SK-N-SH (cell line): ENCODE data around the gene NEAT1. TPM values are rescaled to one million over a fixed set of nuclear protein-coding genes. Genes with fewer than 3 reads are reported as not detected.

ENCODE experiments used
- CTCF ChIA-PET: fragments of 300-600, 350-600 bp; formaldehyde crosslinking; extraction: SDS; loops from one replicate; lab custom pipeline; 2021; lab: Yijun Ruan, JAX
- POLR2A ChIA-PET: fragments of 350-600 bp; sonication (Branson Sonifier 250); formaldehyde crosslinking; extraction: SDS; loops from one replicate; lab custom pipeline; 2020; ENCODE audit warnings: antibody characterized with exemption, inconsistent platforms; lab: Yijun Ruan, JAX
- DNase-seq: peaks from one replicate; pipeline ENCODE4 v3.0.0; 2012
- H2AFZ ChIP-seq: fragments of 200-600 bp; sonication (generic); 2 replicates; pipeline ENCODE4 v1.8.1; 2016; ENCODE audit warnings: antibody characterized with exemption, mild to moderate bottlenecking, low read depth
- H3F3A ChIP-seq: fragments of 200-600 bp; sonication (generic); replicated peaks from 2 replicates; pipeline ENCODE3; 2016; ENCODE audit warnings: antibody characterized with exemption, mild to moderate bottlenecking; ENCODE audit not compliant: insufficient read depth
- H3K27ac ChIP-seq, 2 experiments: fragments of 200-500 bp in 1 of 2; fragments of 200-600 bp in 1 of 2; sonication (Bioruptor generic) in 1 of 2; sonication (generic), shearing (Covaris generic) in 1 of 2; 2 replicates each; pipeline versions ENCODE4 v1.5.1 to v1.6.1; 2014 to 2016; ENCODE audit warnings: low read depth in 2 of 2, inconsistent platforms in 1 of 2, low read length in 1 of 2, mild to moderate bottlenecking in 1 of 2, mixed read lengths in 1 of 2
- H3K27me3 ChIP-seq: fragments of 200-600 bp; sonication (generic), shearing (Covaris generic); 2 replicates; pipeline ENCODE4 v1.6.1; 2016; ENCODE audit warnings: mixed run types; ENCODE audit not compliant: insufficient read depth
- H3K36me3 ChIP-seq, 2 experiments: fragments of 200-500 bp in 1 of 2; fragments of 200-600 bp in 1 of 2; sonication (Bioruptor generic) in 1 of 2; sonication (generic) in 1 of 2; replicated peaks in 1 of 2; 2 replicates each; pipeline versions ENCODE3 to v1.5.1; 2014 to 2016; ENCODE audit warnings: low read length in 1 of 2, mild to moderate bottlenecking in 1 of 2; ENCODE audit not compliant: insufficient read depth in 2 of 2, control insufficient read depth in 1 of 2
- H3K4me1 ChIP-seq, 2 experiments: fragments of 200-500 bp in 1 of 2; fragments of 200-600 bp in 1 of 2; sonication (Bioruptor generic) in 1 of 2; sonication (generic), shearing (Covaris generic) in 1 of 2; 2 replicates each; pipeline versions ENCODE4 v1.5.1 to v1.6.1; 2014 to 2016; ENCODE audit warnings: low read depth in 1 of 2, low read length in 1 of 2, mixed run types in 1 of 2; ENCODE audit not compliant: insufficient read depth in 2 of 2, control insufficient read depth in 1 of 2
- H3K4me2 ChIP-seq: fragments of 200-600 bp; sonication (generic), shearing (Covaris generic); 2 replicates; pipeline ENCODE4 v1.6.1; 2017; ENCODE audit warnings: mixed run types
- H3K4me3 ChIP-seq, 2 experiments: fragments of 200-500 bp in 1 of 2; fragments of 200-600 bp in 1 of 2; sonication (Bioruptor generic) in 1 of 2; sonication (generic), shearing (Covaris generic) in 1 of 2; 2 replicates each; pipeline versions ENCODE4 v1.5.1 to v1.8.1; 2014 to 2016; ENCODE audit warnings: low read depth in 2 of 2, inconsistent platforms in 1 of 2, low read length in 1 of 2, mild to moderate bottlenecking in 1 of 2, mixed read lengths in 1 of 2, moderate library complexity in 1 of 2
- H3K79me2 ChIP-seq: fragments of 200-600 bp; sonication (generic); 2 replicates; pipeline ENCODE4 v1.8.1; 2017; ENCODE audit warnings: mild to moderate bottlenecking; ENCODE audit not compliant: insufficient read depth
- H3K9ac ChIP-seq: fragments of 200-600 bp; sonication (generic); 2 replicates; pipeline ENCODE4 v1.6.1; 2017; ENCODE audit warnings: mixed run types
- H3K9me2 ChIP-seq: fragments of 200-600 bp; sonication (generic); 2 replicates; pipeline ENCODE4 v1.6.1; 2017; ENCODE audit warnings: mixed run types
- H3K9me3 ChIP-seq: fragments of 200-600 bp; sonication (generic); 2 replicates; pipeline ENCODE4 v1.6.1; 2017; ENCODE audit warnings: mixed run types, mild to moderate bottlenecking, moderate library complexity
- H4K20me1 ChIP-seq: fragments of 200-600 bp; sonication (generic); 2 replicates; pipeline ENCODE4 v1.6.1; 2017; ENCODE audit warnings: mild to moderate bottlenecking, mixed run types; ENCODE audit not compliant: insufficient read depth
- CHD2 ChIP-seq: fragments of 150-350 bp; IDR thresholded peaks from 2 replicates; pipeline ENCODE4 v1.6.1; 2018; ENCODE audit warnings: low read length; ENCODE audit not compliant: partially characterized antibody
- CTCF ChIP-seq: fragments of 200-600 bp; sonication (generic); IDR thresholded peaks from 2 replicates; pipeline ENCODE4 v1.6.1; 2017; ENCODE audit warnings: antibody characterized with exemption, mild to moderate bottlenecking, moderate library complexity
- ELF1 ChIP-seq: IDR thresholded peaks from 2 replicates; pipeline ENCODE4 v1.4.0; 2012
- EZH2phosphoT487 ChIP-seq: fragments of 200-600 bp; sonication (generic); IDR thresholded peaks from 2 replicates; pipeline ENCODE4 v1.6.1; 2017; ENCODE audit warnings: low read depth, mixed run types, mild to moderate bottlenecking, antibody characterized with exemption, moderate library complexity, borderline replicate concordance
- FOSL2 ChIP-seq: IDR thresholded peaks from 2 replicates; pipeline ENCODE4 v1.4.0; 2012; ENCODE audit warnings: low read depth, mild to moderate bottlenecking, moderate library complexity, borderline replicate concordance
- FOXM1 ChIP-seq: IDR thresholded peaks from 2 replicates; pipeline ENCODE4 v1.4.0; 2012; ENCODE audit warnings: low read depth, mild to moderate bottlenecking
- GABPA ChIP-seq: IDR thresholded peaks from 2 replicates; pipeline ENCODE4 v1.4.0; 2012; ENCODE audit warnings: low read depth, mild to moderate bottlenecking
- MXI1 ChIP-seq: IDR thresholded peaks from 2 replicates; pipeline ENCODE4 v1.6.1; 2012; ENCODE audit warnings: mild to moderate bottlenecking, low read depth, low read length, improper control_type of control experiment
- NRF1 ChIP-seq: IDR thresholded peaks from 2 replicates; pipeline ENCODE4 v1.6.1; 2012; ENCODE audit warnings: low read depth, mild to moderate bottlenecking, low read length
- POLR2AphosphoS5 ChIP-seq: IDR thresholded peaks from 2 replicates; pipeline ENCODE4 v1.6.1; 2012; ENCODE audit warnings: low read depth, low read length
- RXRA ChIP-seq: IDR thresholded peaks from 2 replicates; pipeline ENCODE4 v1.4.0; 2012; ENCODE audit warnings: low read depth, mild to moderate bottlenecking, borderline replicate concordance
- SIN3A ChIP-seq: IDR thresholded peaks from 2 replicates; pipeline ENCODE4 v1.6.1; 2012; ENCODE audit warnings: low read depth, mild to moderate bottlenecking, low read length, moderate library complexity, borderline replicate concordance
- TAF1 ChIP-seq: IDR thresholded peaks from 2 replicates; pipeline ENCODE4 v1.6.1; 2012; ENCODE audit warnings: low read depth, mild to moderate bottlenecking, low read length, moderate library complexity, borderline replicate concordance
- TCF12 ChIP-seq: IDR thresholded peaks from 2 replicates; pipeline ENCODE4 v1.4.0; 2012
- USF2 ChIP-seq: fragments of 150-350 bp; IDR thresholded peaks from 2 replicates; pipeline ENCODE4 v1.6.1; 2017; ENCODE audit warnings: antibody characterized with exemption, low read length, low read depth, borderline replicate concordance
- YY1 ChIP-seq: IDR thresholded peaks from 2 replicates; pipeline ENCODE4 v1.4.0; 2012; ENCODE audit warnings: low read depth, mild to moderate bottlenecking
- WGBS: methylation state at CpG from one replicate; pipeline ENCODE4 v1.1.6; 2017; ENCODE audit warnings: low lambda C conversion rate; 5-methylcytosine and 5-hydroxymethylcytosine counted together
- polyA plus RNA-seq, 3 experiments: library from polyadenylated mRNA; depleted of rRNA; stranded (reverse); fragments of >200 nt; gene quantifications; 2 replicates each; pipeline ENCODE4 v1.2.3, GENCODE V29; 2012
- TF ChIP-seq, protein P1 (sequence below): IDR thresholded peaks from 2 replicates; pipeline ENCODE4 v1.4.0; 2012; ENCODE audit warnings: low read depth, borderline replicate concordance
- TF ChIP-seq, protein P2 (sequence below): IDR thresholded peaks from 2 replicates; pipeline ENCODE4; 2012

The NEAT1 gene
- polyA plus RNA-seq, 1 of the 3 experiments (the other 2 are of a cell fraction), result 435 TPM

GRCh38 chr11:65426839-65427690, 4.5 kb downstream of the NEAT1 start (continued):
- TF ChIP-seq USF2 (no peak), CHD2 (no peak), FOSL2 (peak; percentile 1; the same call in 1 of the 2 replicates), SIN3A (peak; percentile 92), YY1 (no peak)
- TF ChIP-seq, protein P1, sequence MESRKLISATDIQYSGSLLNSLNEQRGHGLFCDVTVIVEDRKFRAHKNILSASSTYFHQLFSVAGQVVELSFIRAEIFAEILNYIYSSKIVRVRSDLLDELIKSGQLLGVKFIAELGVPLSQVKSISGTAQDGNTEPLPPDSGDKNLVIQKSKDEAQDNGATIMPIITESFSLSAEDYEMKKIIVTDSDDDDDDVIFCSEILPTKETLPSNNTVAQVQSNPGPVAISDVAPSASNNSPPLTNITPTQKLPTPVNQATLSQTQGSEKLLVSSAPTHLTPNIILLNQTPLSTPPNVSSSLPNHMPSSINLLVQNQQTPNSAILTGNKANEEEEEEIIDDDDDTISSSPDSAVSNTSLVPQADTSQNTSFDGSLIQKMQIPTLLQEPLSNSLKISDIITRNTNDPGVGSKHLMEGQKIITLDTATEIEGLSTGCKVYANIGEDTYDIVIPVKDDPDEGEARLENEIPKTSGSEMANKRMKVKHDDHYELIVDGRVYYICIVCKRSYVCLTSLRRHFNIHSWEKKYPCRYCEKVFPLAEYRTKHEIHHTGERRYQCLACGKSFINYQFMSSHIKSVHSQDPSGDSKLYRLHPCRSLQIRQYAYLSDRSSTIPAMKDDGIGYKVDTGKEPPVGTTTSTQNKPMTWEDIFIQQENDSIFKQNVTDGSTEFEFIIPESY, result no peak
- TF ChIP-seq, protein P2, sequence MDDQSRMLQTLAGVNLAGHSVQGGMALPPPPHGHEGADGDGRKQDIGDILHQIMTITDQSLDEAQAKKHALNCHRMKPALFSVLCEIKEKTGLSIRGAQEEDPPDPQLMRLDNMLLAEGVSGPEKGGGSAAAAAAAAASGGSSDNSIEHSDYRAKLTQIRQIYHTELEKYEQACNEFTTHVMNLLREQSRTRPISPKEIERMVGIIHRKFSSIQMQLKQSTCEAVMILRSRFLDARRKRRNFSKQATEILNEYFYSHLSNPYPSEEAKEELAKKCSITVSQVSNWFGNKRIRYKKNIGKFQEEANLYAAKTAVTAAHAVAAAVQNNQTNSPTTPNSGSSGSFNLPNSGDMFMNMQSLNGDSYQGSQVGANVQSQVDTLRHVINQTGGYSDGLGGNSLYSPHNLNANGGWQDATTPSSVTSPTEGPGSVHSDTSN, result peak; percentile 3; the same call in 1 of the 2 replicates

- H3K4me2 ChIP-seq, result peak overlapping the region; percentile 94
- peak overlapping the region; percentile 98 for H3K9ac ChIP-seq
- no peaks in the 10 kb centered on the region for H3K9me2 ChIP-seq
- peaks cover 98% of the 10 kb centered on the region for H3F3A ChIP-seq
- no peak overlapping the region for H2AFZ ChIP-seq
- H3K79me2 ChIP-seq, result peaks cover 100% of the 10 kb centered on the region
- no peaks in the 10 kb centered on the region for H3K27me3 ChIP-seq
- 6% methylated on average over 11 of the region's 11 CpGs for WGBS
- POLR2A ChIA-PET, result interaction anchor here (1.9 to 17.2 kb wide), 2 partner anchors 9 to 70 kb away, joined by 11 to 1027 read pairs; partner anchors contain the start of gene MALAT1
- H3K27ac ChIP-seq, result peak overlapping the region; percentile 100
- H4K20me1 ChIP-seq, result peaks cover 100% of the 10 kb centered on the region
- H3K4me3 ChIP-seq, result peak overlapping the region; percentile 77 to 83
- DNase-seq, result no peak
- H3K4me1 ChIP-seq, result peaks cover 4 to 34% of the 10 kb centered on the region in 2 experiments; a peak in 2 of 4 replicates
- CTCF ChIA-PET, result interaction anchor here (1.0 kb wide), 1 partner anchor 11 kb away, joined by 7 read pairs; no protein-coding TSS in a partner anchor
- no peaks in the 10 kb centered on the region for H3K9me3 ChIP-seq
- H3K36me3 ChIP-seq, result peaks cover 61 to 98% of the 10 kb centered on the region in 2 experiments
- TF ChIP-seq MXI1 (peak; percentile 68), NRF1 (no peak), SIN3A (peak; percentile 90), FOXM1 (0 out of 2 replicates have a peak, but pooled peaks have one; percentile 10), EZH2phosphoT487 (no peak), FOSL2 (no peak), ELF1 (peak; percentile 22; the same call in 1 of the 2 replicates), TCF12 (no peak), GABPA (no peak), TAF1 (peak; percentile 12; the same call in 1 of the 2 replicates), CHD2 (no peak), POLR2AphosphoS5 (peak; percentile 9), CTCF (no peak), RXRA (0 out of 2 replicates have a peak, but pooled peaks have one; percentile 3)
- TF ChIP-seq, protein P2, result peak; percentile 3; the same call in 1 of the 2 replicates
Measured at GRCh38 chr11:65427691-65428577, 5.3 kb downstream of the NEAT1 start.
